Adrenal gland (tissue), 12 donors: Measurements from ENCODE around the gene FGF12. TPM values are rescaled to one million over a fixed set of nuclear protein-coding genes. Genes with fewer than 3 reads are reported as not detected.
"Not testable (repeated sequence)": the region's sequence is repeated elsewhere in the genome, so short reads cannot be mapped to it uniquely, and the experiment has no call there.

ENCODE experiments used
- DNase-seq, 7 donors: peaks; one replicate each; pipeline ENCODE4 v3.0.0-alpha.2; 2019 to 2020
- H3K27ac ChIP-seq, 5 donors: fragments of 200-600 bp; sonication (generic) in 4 of 5; 1 replicate in 3 of 5; 2 replicates in 2 of 5; pipeline versions ENCODE4 v1.5.1 to v1.8.0; 2016 to 2020; ENCODE audit warnings: mild to moderate bottlenecking in 1 of 5
- H3K27me3 ChIP-seq: fragments of 200-600 bp; 2 replicates; pipeline ENCODE4 v1.8.0; 2021
- H3K36me3 ChIP-seq, 2 donors: fragments of 200-600 bp; replicated peaks in 1 of 2; 1 replicate in 1 of 2; 2 replicates in 1 of 2; pipeline versions ENCODE4 v1.5.1 to v1.8.0; 2018 to 2022
- H3K4me1 ChIP-seq, 2 donors: fragments of 200-600 bp; replicated peaks in 1 of 2; 1 replicate in 1 of 2; 2 replicates in 1 of 2; pipeline versions ENCODE4 v1.5.1 to v1.8.0; 2018 to 2021
- H3K4me3 ChIP-seq, 4 donors: fragments of 200-600 bp; sonication (generic) in 3 of 4; one replicate each; pipeline ENCODE4 v1.5.1; 2016 to 2018
- H3K9me3 ChIP-seq, 3 donors: fragments of 200-600 bp; sonication (generic) in 1 of 3; replicated peaks in 1 of 3; 1 replicate in 2 of 3; 2 replicates in 1 of 3; pipeline versions ENCODE4 v1.5.1 to v1.8.0; 2016 to 2021
- CTCF ChIP-seq, 6 experiments: fragments of 450-650 bp in 4 of 6; fragments of 200-600 bp in 2 of 6; sonication (generic) in 1 of 6; IDR thresholded peaks; 1 replicate in 5 of 6; 2 replicates in 1 of 6; pipeline versions ENCODE4 v1.5.1 to v1.8.0; 2016 to 2021; ENCODE audit warnings: antibody characterized with exemption in 6 of 6, mild to moderate bottlenecking in 2 of 6, moderate library complexity in 1 of 6
- POLR2A ChIP-seq, 2 donors: fragments of 450-650 bp; IDR thresholded peaks; one replicate each; pipeline ENCODE4 v1.6.1; 2017; ENCODE audit warnings: antibody characterized with exemption in 2 of 2, mild to moderate bottlenecking in 2 of 2, moderate library complexity in 1 of 2
- WGBS, 4 donors: extraction: QIAGEN DNeasy Blood & Tissue Kit in 2 of 4; methylation state at CpG; one replicate each; pipeline versions ENCODE4 v1.1.5 to v1.1.7; 2013 to 2017; 5-methylcytosine and 5-hydroxymethylcytosine counted together
- intact Hi-C, 2 donors: fragments of 100-400 bp; cut with DNase I; formaldehyde crosslinking; loops; one replicate each; pipeline versions ENCODE4 v1.14.1 to v1.15.0; 2022 to 2023
- polyA plus RNA-seq, 3 donors: library from polyadenylated mRNA; stranded (reverse); fragments of 200-250 nt in 2 of 3; fragments of 350-450 nt in 1 of 3; fragmentation: Illumina TruSeq in 1 of 3; extraction: RNeasy Lipid Tissue Mini Kit (QIAGEN cat#74804) in 1 of 3; gene quantifications; one replicate each; pipeline ENCODE4 v1.2.3, GENCODE V29; 2013 to 2014
- total RNA-seq, 9 donors: library from RNA; depleted of rRNA in 4 of 9; stranded (reverse); fragments of >200 nt in 4 of 9; fragments of 120-200 nt in 1 of 9; fragmentation: NEBNext Ultra II Directional in 1 of 9; extraction: Animal tissue kit (Norgen Biotek cat#: 25700) in 1 of 9; gene quantifications; one replicate each; pipeline versions ENCODE4 v1.1.0 to v1.2.4, GENCODE V29; 2013 to 2023
- donor health status: healthy with polysubstance abuse.
- donor health status: Bipolar disorder and iron deficiency.
- donor health status: DM: yes; HTN: yes; CAD: no.
- donor health status: DM: no; HTN: no; CAD: no.
- donor health status: DM: no; HTN: no; CAD: no.
- donor health status: DM: yes; HTN: yes; CAD: no.

The FGF12 gene
- total and polyA plus RNA-seq, 12 donors, result 23.3 to 286 (median 81.3) TPM

GRCh38 chr3:192747145-192747544, 19.8 kb upstream of the FGF12 start:
- TF ChIP-seq POLR2A (IDR thresholded peaks at IDR 0.05) (no peak), CTCF (IDR thresholded peaks at IDR 0.05) (no peak)
- H3K27me3 ChIP-seq, result peaks cover 4% of the 10 kb centered on the region
- no peaks in the 10 kb centered on the region for H3K4me1 ChIP-seq
- H3K4me3 ChIP-seq, result no peak overlapping the region
- no peaks in the 10 kb centered on the region for H3K9me3 ChIP-seq
- DNase-seq, result no peak
- no peak overlapping the region for H3K27ac ChIP-seq
- 48 to 70% (median 54%) methylated on average over 1 of the region's 1 CpG for WGBS, 4 donors
- intact Hi-C loops, result no loop called here
- H3K36me3 ChIP-seq, result no peaks in the 10 kb centered on the region

- 86 to 92% (median 87%) methylated on average over 7 of the region's 7 CpGs for WGBS, 4 donors
- Histone ChIP-seq H3K9me3 (no peaks in the 10 kb centered on the region), H3K27ac (no peak overlapping the region), H3K36me3 (no peaks in the 10 kb centered on the region), H3K4me1 (no peaks in the 10 kb centered on the region), H3K4me3 (no peak overlapping the region), H3K27me3 (peaks cover 4% of the 10 kb centered on the region)
- intact Hi-C loops, result no loop called here
- no peak for DNase-seq
- no peak for TF ChIP-seq POLR2A (IDR thresholded peaks at IDR 0.05)
- TF ChIP-seq CTCF (IDR thresholded peaks at IDR 0.05), result no peak
These were observed 17.8 kb upstream of the FGF12 start for GRCh38 chr3:192745150-192745549.

GRCh38 chr3:192744604-192745003, 17.3 kb upstream of the FGF12 start:
- H3K4me1 ChIP-seq, H3K4me3 ChIP-seq, H3K36me3 ChIP-seq, H3K27me3 ChIP-seq, intact Hi-C loops, H3K9me3 ChIP-seq, H3K27ac ChIP-seq, DNase-seq: not testable (repeated sequence)
- 62 to 66% methylated on average over 14 to 16 of the region's 19 CpGs; no CpG with 5 or more reads in 2 of the 4 donors for WGBS, 4 donors

GRCh38 chr3:192737506-192737905, 10.2 kb upstream of the FGF12 start:
- Histone ChIP-seq H3K9me3 (no peaks in the 10 kb centered on the region), H3K27ac (no peak overlapping the region), H3K4me1 (no peaks in the 10 kb centered on the region), H3K4me3 (no peak overlapping the region), H3K27me3 (no peaks in the 10 kb centered on the region), H3K36me3 (no peaks in the 10 kb centered on the region)
- intact Hi-C loops, result no loop called here
- TF ChIP-seq CTCF (IDR thresholded peaks at IDR 0.05) (no peak), POLR2A (IDR thresholded peaks at IDR 0.05) (no peak)
- no peak for DNase-seq

- TF ChIP-seq POLR2A (IDR thresholded peaks at IDR 0.05) (no peak), CTCF (IDR thresholded peaks at IDR 0.05) (no peak)
- Histone ChIP-seq H3K27me3 (peaks cover 7% of the 10 kb centered on the region), H3K27ac (no peak overlapping the region), H3K9me3 (no peaks in the 10 kb centered on the region), H3K4me3 (no peak overlapping the region), H3K4me1 (no peaks in the 10 kb centered on the region), H3K36me3 (no peaks in the 10 kb centered on the region)
- DNase-seq, result no peak
- intact Hi-C loops, result no loop called here
- whole genome bisulfite sequencing, 4 donors, result 63 to 81% (median 79%) methylated on average over 3 of the region's 3 CpGs
These were observed 3.9 kb upstream of the FGF12 start for GRCh38 chr3:192731233-192731632.
